GM23338 (cell line): ENCODE data around the gene YJEFN3. TPM values are rescaled to one million over a fixed set of nuclear protein-coding genes. Genes with fewer than 3 reads are reported as not detected.

Source experiments
- ATAC-seq: fragments of 200-7000 bp; cut with Tn5 transposase; 3 replicates; pipeline ENCODE4 v1.9.1; 2020
- DNase-seq: peaks from one replicate; pipeline ENCODE4 v3.0.0-alpha.2; 2015; ENCODE audit warnings: low spot score
- H2AFZ ChIP-seq: fragments of 200-600 bp; sonication (generic); 2 replicates; pipeline ENCODE4 v1.8.0; 2016; ENCODE audit warnings: antibody characterized with exemption, mild to moderate bottlenecking, moderate library complexity
- H3F3A ChIP-seq: fragments of 200-600 bp; sonication (generic); replicated peaks from 2 replicates; pipeline ENCODE4 v1.8.0; 2017; ENCODE audit warnings: antibody characterized with exemption, mixed run types, low read depth
- H3K27ac ChIP-seq: fragments of 200-600 bp; sonication (generic); 2 replicates; pipeline ENCODE4 v1.6.1; 2016; ENCODE audit warnings: low read depth
- H3K27me3 ChIP-seq: fragments of 200-600 bp; sonication (generic); 2 replicates; pipeline ENCODE4 v1.8.0; 2016; ENCODE audit warnings: mild to moderate bottlenecking, mixed run types, moderate library complexity; ENCODE audit not compliant: insufficient read depth
- H3K36me3 ChIP-seq: fragments of 200-600 bp; sonication (generic); 2 replicates; pipeline ENCODE4 v1.8.0; 2016; ENCODE audit warnings: mild to moderate bottlenecking; ENCODE audit not compliant: insufficient read depth
- H3K4me1 ChIP-seq: fragments of 200-600 bp; sonication (generic); 2 replicates; pipeline ENCODE4 v1.8.0; 2016; ENCODE audit warnings: mild to moderate bottlenecking, moderate library complexity; ENCODE audit not compliant: insufficient read depth
- H3K4me2 ChIP-seq: fragments of 200-600 bp; sonication (generic); 2 replicates; pipeline ENCODE4 v1.7.1; 2017; ENCODE audit warnings: mixed run types
- H3K4me3 ChIP-seq: fragments of 200-600 bp; sonication (generic); 2 replicates; pipeline ENCODE4 v1.6.1; 2016; ENCODE audit warnings: mixed run types
- H3K79me2 ChIP-seq: fragments of 200-600 bp; sonication (generic); replicated peaks from 2 replicates; pipeline ENCODE4 v1.8.0; 2017; ENCODE audit warnings: mild to moderate bottlenecking; ENCODE audit not compliant: insufficient read depth
- H3K9me2 ChIP-seq: fragments of 200-600 bp; sonication (generic); 2 replicates; pipeline ENCODE4 v1.8.0; 2017; ENCODE audit not compliant: insufficient read depth
- H4K20me1 ChIP-seq: fragments of 200-600 bp; sonication (generic); replicated peaks from 2 replicates; pipeline ENCODE4 v1.8.0; 2017; ENCODE audit warnings: mild to moderate bottlenecking; ENCODE audit not compliant: insufficient read depth
- H3K27ac Mint-ChIP-seq: 2 replicates; pipeline ENCODE4 v1.8.0; 2020; ENCODE audit warnings: inconsistent platforms, mild to moderate bottlenecking, moderate library complexity, mixed read lengths
- H3K27me3 Mint-ChIP-seq: 3 replicates; pipeline ENCODE4 v1.8.0; 2022; ENCODE audit warnings: low read depth, mild to moderate bottlenecking, moderate library complexity, mixed read lengths, inconsistent platforms; ENCODE audit not compliant: insufficient read depth, poor library complexity
- H3K36me3 Mint-ChIP-seq: 3 replicates; pipeline ENCODE4 v1.8.0; 2021; ENCODE audit warnings: low read depth, mild to moderate bottlenecking, inconsistent platforms, moderate library complexity, mixed read lengths
- H3K4me1 Mint-ChIP-seq: 3 replicates; pipeline ENCODE4 v1.8.0; 2020; ENCODE audit warnings: mild to moderate bottlenecking, inconsistent platforms, mixed read lengths
- H3K4me3 Mint-ChIP-seq: 3 replicates; pipeline ENCODE4 v1.8.0; 2021; ENCODE audit warnings: moderate library complexity, mild to moderate bottlenecking, inconsistent platforms, mixed read lengths
- H3K9me3 Mint-ChIP-seq: 3 replicates; pipeline ENCODE4 v1.8.0; 2020; ENCODE audit warnings: moderate library complexity, mild to moderate bottlenecking, inconsistent platforms, mixed read lengths
- CREB1 ChIP-seq: fragments of 250-450 bp; sonication (Bioruptor Pico); IDR thresholded peaks from 2 replicates; pipeline ENCODE4 v1.5.0; 2020; ENCODE audit warnings: low read depth, mild to moderate bottlenecking, moderate library complexity
- CTCF ChIP-seq, 2 experiments: fragments of 200-600 bp in 1 of 2; sonication (generic) in 1 of 2; conservative IDR thresholded peaks; 2 replicates each; pipeline versions ENCODE4 v1.5.1 to v1.6.1; 2016 to 2017; ENCODE audit warnings: antibody characterized with exemption in 2 of 2, low read depth in 2 of 2, mild to moderate bottlenecking in 2 of 2, moderate library complexity in 1 of 2
- ETS1 ChIP-seq: IDR thresholded peaks from 2 replicates; pipeline ENCODE4 v1.6.1; 2016; ENCODE audit warnings: antibody characterized with exemption
- EZH2phosphoT487 ChIP-seq: fragments of 200-600 bp; sonication (generic); IDR thresholded peaks from one replicate; pipeline ENCODE4 v1.8.1; 2018; ENCODE audit warnings: antibody characterized with exemption; ENCODE audit not compliant: unreplicated experiment
- JUNB ChIP-seq: IDR thresholded peaks from one replicate; pipeline ENCODE4 v1.6.1; 2016; ENCODE audit warnings: antibody characterized with exemption; ENCODE audit not compliant: unreplicated experiment
- NANOG ChIP-seq: IDR thresholded peaks from 2 replicates; pipeline ENCODE4 v1.6.1; 2016; ENCODE audit warnings: antibody characterized with exemption, borderline replicate concordance
- STAT1 ChIP-seq: IDR thresholded peaks from one replicate; pipeline ENCODE4 v1.6.1; 2016; ENCODE audit warnings: antibody characterized with exemption; ENCODE audit not compliant: unreplicated experiment
- ZNF114 ChIP-seq: fragments of 250-450 bp; sonication (Bioruptor Pico); IDR thresholded peaks from 2 replicates; pipeline ENCODE4 v1.5.0; 2020; ENCODE audit warnings: mild to moderate bottlenecking, moderate library complexity
- ZNF331 ChIP-seq: fragments of 250-450 bp; sonication (Bioruptor Pico); IDR thresholded peaks from 2 replicates; pipeline ENCODE4 v1.5.0; 2020; ENCODE audit warnings: low read depth, mild to moderate bottlenecking, moderate library complexity
- polyA plus RNA-seq: library from polyadenylated mRNA; unstranded; fragments of >200 nt; fragmentation: Nextera tagmentation; extraction: Ambion mirVana; gene quantifications from 2 replicates; pipeline ENCODE4 v1.2.1, GENCODE V29; 2016
- total RNA-seq: library from RNA; depleted of rRNA; stranded (reverse); fragments of >200 nt; shearing (Covaris generic); gene quantifications from 2 replicates; pipeline ENCODE4 v1.2.3, GENCODE V29; 2014
- TF ChIP-seq, protein P1 (sequence below): IDR thresholded peaks from one replicate; pipeline ENCODE4 v1.6.1; 2018; ENCODE audit warnings: antibody characterized with exemption; ENCODE audit not compliant: unreplicated experiment

YJEFN3 gene
- total and polyA plus RNA-seq, 2 experiments from 2014 or later = 3.5 to 6.5 TPM

GRCh38 chr19:19534556-19535265 lies 6.0 kb downstream of the YJEFN3 start:
- Mint-ChIP-seq H3K4me3 (no peak overlapping the region), H3K9me3 (no peaks in the 10 kb centered on the region), H3K27me3 (peaks cover 31% of the 10 kb centered on the region), H3K27ac (no peak overlapping the region), H3K4me1 (peaks cover 32% of the 10 kb centered on the region), H3K36me3 (peaks cover 10% of the 10 kb centered on the region)
- ATAC-seq (no peak), DNase-seq (peak; percentile 7)
- H4K20me1 ChIP-seq = 0 out of 2 replicates have a peak, but pooled peaks cover 5% of the 10 kb centered on the region
- no peaks in the 10 kb centered on the region for H3K9me2 ChIP-seq
- H3K4me1 ChIP-seq = peaks cover 5% of the 10 kb centered on the region; the same call in 1 of the 2 replicates
- H2AFZ ChIP-seq = no peak overlapping the region
- no peak overlapping the region for H3K4me2 ChIP-seq
- no peak overlapping the region for H3K27ac ChIP-seq
- peaks cover 34% of the 10 kb centered on the region for H3F3A ChIP-seq
- TF ChIP-seq ZNF331 (CRISPR knock-in tag) = no peak
- TF ChIP-seq, protein P1, sequence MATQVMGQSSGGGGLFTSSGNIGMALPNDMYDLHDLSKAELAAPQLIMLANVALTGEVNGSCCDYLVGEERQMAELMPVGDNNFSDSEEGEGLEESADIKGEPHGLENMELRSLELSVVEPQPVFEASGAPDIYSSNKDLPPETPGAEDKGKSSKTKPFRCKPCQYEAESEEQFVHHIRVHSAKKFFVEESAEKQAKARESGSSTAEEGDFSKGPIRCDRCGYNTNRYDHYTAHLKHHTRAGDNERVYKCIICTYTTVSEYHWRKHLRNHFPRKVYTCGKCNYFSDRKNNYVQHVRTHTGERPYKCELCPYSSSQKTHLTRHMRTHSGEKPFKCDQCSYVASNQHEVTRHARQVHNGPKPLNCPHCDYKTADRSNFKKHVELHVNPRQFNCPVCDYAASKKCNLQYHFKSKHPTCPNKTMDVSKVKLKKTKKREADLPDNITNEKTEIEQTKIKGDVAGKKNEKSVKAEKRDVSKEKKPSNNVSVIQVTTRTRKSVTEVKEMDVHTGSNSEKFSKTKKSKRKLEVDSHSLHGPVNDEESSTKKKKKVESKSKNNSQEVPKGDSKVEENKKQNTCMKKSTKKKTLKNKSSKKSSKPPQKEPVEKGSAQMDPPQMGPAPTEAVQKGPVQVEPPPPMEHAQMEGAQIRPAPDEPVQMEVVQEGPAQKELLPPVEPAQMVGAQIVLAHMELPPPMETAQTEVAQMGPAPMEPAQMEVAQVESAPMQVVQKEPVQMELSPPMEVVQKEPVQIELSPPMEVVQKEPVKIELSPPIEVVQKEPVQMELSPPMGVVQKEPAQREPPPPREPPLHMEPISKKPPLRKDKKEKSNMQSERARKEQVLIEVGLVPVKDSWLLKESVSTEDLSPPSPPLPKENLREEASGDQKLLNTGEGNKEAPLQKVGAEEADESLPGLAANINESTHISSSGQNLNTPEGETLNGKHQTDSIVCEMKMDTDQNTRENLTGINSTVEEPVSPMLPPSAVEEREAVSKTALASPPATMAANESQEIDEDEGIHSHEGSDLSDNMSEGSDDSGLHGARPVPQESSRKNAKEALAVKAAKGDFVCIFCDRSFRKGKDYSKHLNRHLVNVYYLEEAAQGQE = no peak
- no peak for TF ChIP-seq EZH2phosphoT487
- TF ChIP-seq ZNF114 (CRISPR knock-in tag) = no peak
- no peak for TF ChIP-seq ETS1
- TF ChIP-seq CREB1 = no peak
- no peak for TF ChIP-seq NANOG
- H3K79me2 ChIP-seq = no peaks in the 10 kb centered on the region
- no peaks in the 10 kb centered on the region for H3K36me3 ChIP-seq
- peaks cover 24% of the 10 kb centered on the region for H3K27me3 ChIP-seq
- H3K4me3 ChIP-seq = no peak overlapping the region

DNA sequence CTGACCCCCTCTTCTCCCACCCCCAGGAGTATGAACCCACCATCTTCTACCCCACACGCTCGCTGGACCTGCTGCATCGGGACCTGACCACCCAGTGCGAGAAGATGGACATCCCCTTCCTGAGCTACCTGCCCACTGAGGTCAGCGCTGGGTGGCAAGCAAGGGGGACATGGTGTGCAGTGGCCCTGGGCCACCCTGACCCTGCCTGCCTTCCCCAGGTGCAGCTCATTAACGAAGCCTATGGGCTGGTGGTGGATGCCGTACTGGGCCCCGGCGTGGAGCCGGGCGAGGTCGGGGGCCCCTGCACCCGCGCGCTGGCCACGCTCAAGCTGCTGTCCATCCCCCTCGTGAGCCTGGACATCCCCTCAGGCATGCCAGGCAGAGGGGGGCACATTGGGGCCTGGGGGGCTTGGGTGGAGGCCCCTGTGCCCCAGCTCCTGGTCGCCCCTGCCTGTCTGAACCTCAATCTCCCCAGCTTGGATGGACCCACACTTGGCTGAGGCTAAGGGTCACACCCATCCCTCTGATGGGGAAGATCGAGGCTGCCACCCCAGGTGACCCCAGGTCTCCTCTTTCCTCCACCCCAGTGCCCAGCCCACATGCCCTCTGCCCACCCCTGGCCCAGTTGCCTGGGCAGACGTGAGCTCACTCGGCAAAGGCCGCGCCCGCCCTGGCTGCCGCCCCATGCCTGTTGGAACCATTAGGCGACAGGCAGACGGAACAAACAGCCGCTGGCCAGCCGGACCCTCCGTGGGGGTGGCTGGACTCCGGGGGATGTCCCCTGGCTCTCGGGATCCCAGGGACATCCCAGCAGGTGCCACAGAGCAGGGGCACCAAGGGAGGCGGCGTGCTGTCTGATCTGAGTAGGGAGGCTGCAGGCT lies 6.8 kb downstream of the YJEFN3 start:
- peaks cover 33% of the 10 kb centered on the region for H3K27me3 Mint-ChIP-seq
- TF ChIP-seq JUNB = no peak
- TF ChIP-seq CTCF (conservative IDR thresholded peaks at IDR 0.05; ENCODE audit: low read depth in 2 of 2) = no peak
- TF ChIP-seq, protein P1 = no peak
- TF ChIP-seq STAT1 = no peak

More for the DNA sequence above, 6.8 kb downstream of the YJEFN3 start:
- H3K4me3 ChIP-seq = no peak overlapping the region
- no peak overlapping the region for H3K27ac Mint-ChIP-seq
- no peaks in the 10 kb centered on the region for H3K79me2 ChIP-seq
- peaks cover 10% of the 10 kb centered on the region for H3K36me3 Mint-ChIP-seq
- H3K4me1 Mint-ChIP-seq = peaks cover 26% of the 10 kb centered on the region
- H3F3A ChIP-seq = peaks cover 35% of the 10 kb centered on the region
- H2AFZ ChIP-seq = no peak overlapping the region
- 0 out of 2 replicates have a peak, but pooled peaks cover 5% of the 10 kb centered on the region for H4K20me1 ChIP-seq
- no peak overlapping the region for H3K27ac ChIP-seq
- H3K9me3 Mint-ChIP-seq = no peaks in the 10 kb centered on the region
- peaks cover 5% of the 10 kb centered on the region; the same call in 1 of the 2 replicates for H3K4me1 ChIP-seq
- peaks cover 30% of the 10 kb centered on the region for H3K27me3 ChIP-seq
- ATAC-seq = no peak
- DNase-seq = no peak
- no peaks in the 10 kb centered on the region for H3K9me2 ChIP-seq
- no peak overlapping the region for H3K4me2 ChIP-seq
- no peak overlapping the region; the same call in 2 of the 3 replicates for H3K4me3 Mint-ChIP-seq
- H3K36me3 ChIP-seq = no peaks in the 10 kb centered on the region
